Retinal pigment epithelial cell (primary cell): ENCODE data around the gene VSIG10L.

Source experiments
- DNase-seq: peaks from one replicate; pipeline ENCODE4 v3.0.0-alpha.2; 2010; ENCODE audit warnings: low read depth
- H3K4me3 ChIP-seq: 2 replicates; pipeline ENCODE4 v1.5.1; 2011; ENCODE audit warnings: mild to moderate bottlenecking, low read length, control low read depth, moderate library complexity
- CTCF ChIP-seq: conservative IDR thresholded peaks from 2 replicates; pipeline ENCODE4 v1.5.1; 2011; ENCODE audit warnings: low read depth, low read length, control low read depth, inconsistent platforms

VSIG10L gene

DNA sequence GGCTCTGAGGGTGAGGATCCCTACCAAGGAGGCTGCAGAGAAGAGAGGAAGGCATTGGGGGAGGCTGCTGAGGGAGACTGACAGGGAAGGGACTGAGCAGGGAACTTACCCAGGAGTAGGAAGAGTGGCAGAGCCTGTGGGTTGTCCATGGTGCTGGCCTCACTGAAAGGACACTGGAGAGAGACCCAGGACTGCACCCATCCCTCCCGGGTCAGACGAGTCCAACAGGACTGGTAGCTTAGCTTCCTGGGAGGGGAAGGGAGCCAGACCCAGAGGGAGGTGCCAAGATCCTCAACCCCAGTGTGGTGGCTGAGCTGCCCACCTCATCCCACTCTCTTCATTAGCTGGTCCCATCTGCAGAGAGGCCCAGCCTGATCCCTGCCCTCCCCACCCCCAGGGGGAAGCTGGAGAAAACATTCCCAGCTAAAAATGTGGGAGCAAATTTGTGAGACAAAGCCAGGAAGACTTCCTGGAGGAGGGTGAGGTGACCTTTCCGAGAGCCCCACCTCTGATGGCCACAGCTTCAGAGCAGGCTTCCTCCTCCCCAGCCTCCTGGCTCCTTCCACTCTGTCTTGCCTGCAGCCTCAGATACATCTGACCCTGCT is at the start of gene VSIG10L:
Gene VSIG10L (minus strand): TSS at position 164 of the 605 bp plus-strand sequence. CDS start 15 bp downstream, at position 149.
- no peak within 1 kb of the TSS for H3K4me3 ChIP-seq
- no peak for DNase-seq
- no peak for TF ChIP-seq CTCF

DNA sequence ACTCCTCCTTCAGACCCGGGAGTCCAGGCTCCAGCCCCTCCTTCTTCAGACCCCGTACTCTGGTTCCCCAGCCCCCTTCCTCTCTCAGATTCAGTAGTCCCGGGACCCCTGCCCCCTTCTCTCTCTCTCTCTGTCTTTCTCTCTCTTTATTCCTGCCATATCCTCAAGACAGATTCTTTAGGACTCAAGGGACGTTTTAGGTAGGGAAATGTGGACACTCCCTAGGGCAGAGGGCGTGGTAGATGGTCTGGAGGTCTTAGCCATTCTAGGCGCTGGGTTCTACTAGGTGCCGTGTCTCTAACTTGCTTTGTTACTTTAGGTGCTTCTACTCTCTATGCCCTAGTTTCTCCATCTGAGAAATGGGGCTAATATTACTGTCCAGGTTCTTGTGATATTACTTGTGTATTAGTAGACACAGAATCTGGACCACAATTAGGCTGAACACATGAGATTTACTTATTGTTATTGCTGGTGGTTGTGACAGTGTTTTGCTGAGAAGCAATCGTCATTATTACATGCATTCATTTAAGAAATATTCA is 49.2 kb upstream of the VSIG10L start:
- DNase-seq, result no peak
- no peak for TF ChIP-seq CTCF
- H3K4me3 ChIP-seq, result no peak overlapping the region

DNA sequence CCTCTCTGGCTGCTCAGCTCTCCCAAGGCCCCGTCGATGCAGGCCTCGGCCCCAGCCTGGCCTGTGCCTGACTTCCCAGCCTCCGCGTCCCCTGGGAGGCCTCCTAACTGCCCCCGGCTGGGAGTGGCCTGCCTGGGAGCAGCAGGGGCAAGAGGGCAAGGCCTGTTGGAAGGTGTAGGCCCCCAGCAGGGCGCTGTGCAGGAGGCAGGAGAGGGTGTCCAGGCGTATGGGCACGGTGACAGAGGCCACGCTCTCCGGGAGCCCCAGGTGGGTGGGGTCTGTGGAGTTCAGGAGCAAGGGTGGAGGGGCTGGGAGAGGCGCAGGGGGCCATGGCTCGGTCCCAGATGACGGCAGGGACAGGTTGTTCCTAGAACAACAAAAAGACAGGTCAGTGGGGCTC is 47.2 kb upstream of the VSIG10L start:
- no peak for TF ChIP-seq CTCF
- H3K4me3 ChIP-seq, result no peak overlapping the region
- no peak for DNase-seq

GRCh38 chr19:51387924-51388389 is 46.0 kb upstream of the VSIG10L start, which contains the start of gene LIM2:
Gene LIM2 (minus strand): TSS chr19:51387974. CDS start chr19:51387443, 531 bp downstream.
- DNase-seq, result no peak
- H3K4me3 ChIP-seq, result no peak within 1 kb of the TSS
- no peak for TF ChIP-seq CTCF

- TF ChIP-seq CTCF, result no peak
- H3K4me3 ChIP-seq, result no peak overlapping the region
- no peak for DNase-seq
Observed at GRCh38 chr19:51386882-51387520, 45.1 kb upstream of the VSIG10L start.

GRCh38 chr19:51382004-51382403 is 40.1 kb upstream of the VSIG10L start:
- no peak overlapping the region for H3K4me3 ChIP-seq
- no peak for DNase-seq
- TF ChIP-seq CTCF, result no peak

DNA sequence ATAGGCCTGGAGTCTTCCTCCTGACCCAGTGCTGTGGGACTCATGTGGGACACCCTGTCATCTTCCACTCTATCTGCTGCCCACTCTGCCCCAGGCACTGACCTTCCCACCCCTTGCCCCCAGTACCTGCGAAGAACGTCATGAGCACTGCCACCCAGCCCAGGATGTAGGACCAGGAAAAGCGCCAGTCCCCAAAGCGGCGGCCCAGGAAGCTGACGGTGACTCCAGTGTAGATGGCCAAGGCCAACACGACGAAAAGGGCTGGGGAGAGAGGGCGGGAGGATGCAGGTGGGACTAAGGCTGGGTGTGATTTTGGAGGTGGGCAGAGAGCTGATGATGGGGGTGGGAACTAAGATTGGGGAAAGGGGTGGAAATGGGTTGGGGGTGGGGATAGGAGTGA is 38.4 kb upstream of the VSIG10L start:
- H3K4me3 ChIP-seq, result no peak overlapping the region
- no peak for TF ChIP-seq CTCF
- no peak for DNase-seq
